ENCODE measurements around the gene CTF1. TPM values are rescaled to one million over a fixed set of nuclear protein-coding genes. Genes with fewer than 3 reads are reported as not detected.
"Not testable (repeated sequence)": the region's sequence is repeated elsewhere in the genome, so short reads cannot be mapped to it uniquely, and the experiment has no call there.

The CTF1 gene
- polyA plus RNA-seq, 3 donors, result 7.5 to 8.4 (median 7.7) TPM

GRCh38 chr16:30927789-30928378, 31.5 kb downstream of the CTF1 start:
- peak; percentile 88 for DNase-seq

- no peak for DNase-seq
Measured at GRCh38 chr16:30928390-30928789, 32.0 kb downstream of the CTF1 start.

GRCh38 chr16:30929167-30929566, 32.8 kb downstream of the CTF1 start:
- DNase-seq, result no peak

GRCh38 chr16:30930160-30930571, 33.8 kb downstream of the CTF1 start:
- no peak for DNase-seq

GRCh38 chr16:30931068-30931650, 34.7 kb downstream of the CTF1 start:
- DNase-seq, result no peak

GRCh38 chr16:30934827-30935557, 38.6 kb downstream of the CTF1 start:
- DNase-seq, result no peak

- DNase-seq, result no peak
Measured at GRCh38 chr16:30937692-30938091, 41.3 kb downstream of the CTF1 start.

- DNase-seq, result not testable (repeated sequence)
Measured at GRCh38 chr16:30939571-30939970, 43.2 kb downstream of the CTF1 start.

GRCh38 chr16:30941600-30942425, 45.4 kb downstream of the CTF1 start:
- DNase-seq, result peak; percentile 56

- DNase-seq, result no peak
Measured at GRCh38 chr16:30942426-30942806, 46.0 kb downstream of the CTF1 start.

GRCh38 chr16:30944352-30944751, 47.9 kb downstream of the CTF1 start:
- DNase-seq, result no peak

GRCh38 chr16:30946671-30947540, 50.5 kb downstream of the CTF1 start:
- no peak for DNase-seq

- no peak for DNase-seq
Measured at GRCh38 chr16:30947541-30947858, 51.1 kb downstream of the CTF1 start.

GRCh38 chr16:30947859-30948666, 51.6 kb downstream of the CTF1 start:
- DNase-seq, result peak; percentile 99

- DNase-seq, result peak; percentile 75
Measured at GRCh38 chr16:30948667-30949649, 52.5 kb downstream of the CTF1 start, which contains the start of gene ORAI3. ORAI3 (plus strand) TSS chr16:30949068; CDS start chr16:30949290, 222 bp downstream.

- peak; percentile 33 for DNase-seq
Measured at GRCh38 chr16:30949650-30950515, 53.5 kb downstream of the CTF1 start.

- DNase-seq, result no peak
Measured at GRCh38 chr16:30950516-30951065, 54.2 kb downstream of the CTF1 start.

- no peak for DNase-seq
Measured at GRCh38 chr16:30951193-30951592, 54.8 kb downstream of the CTF1 start.

All from renal pelvis (tissue), 4 donors.